Fibroblast of gingiva (primary cell): ENCODE data around the gene SHMT1.
"Not testable (repeated sequence)": the region's sequence is repeated elsewhere in the genome, so short reads cannot be mapped to it uniquely, and the experiment has no call there.

Experiments used
- DNase-seq: peaks from one replicate; pipeline ENCODE4 v3.0.0-alpha.2; 2011; ENCODE audit warnings: low read depth

The SHMT1 gene

DNA sequence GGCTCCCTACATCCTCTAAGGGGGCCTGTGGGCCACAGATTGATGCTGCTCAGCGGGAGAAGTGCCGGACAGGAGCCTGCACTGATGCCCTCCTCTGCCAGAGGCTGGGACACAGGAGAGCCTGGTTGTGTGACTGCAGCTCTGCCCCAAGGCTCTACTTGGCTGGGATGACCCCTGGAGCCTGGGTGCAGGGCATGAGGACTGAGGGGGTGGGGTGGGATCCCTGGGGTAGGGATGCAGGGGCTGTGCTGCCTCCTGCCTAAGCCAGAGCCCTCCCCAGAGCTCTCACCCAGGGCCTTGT is 14.8 kb upstream of the SHMT1 start:
- no peak for DNase-seq

- DNase-seq = peak; percentile 18
Observed at GRCh38 chr17:18377437-18378204, 14.3 kb upstream of the SHMT1 start, which contains the start of gene EVPLL. Gene EVPLL, plus strand, starts transcription at chr17:18377778. Its CDS starts 3,160 bp downstream, at chr17:18380938.

GRCh38 chr17:18374216-18374615 is 10.9 kb upstream of the SHMT1 start:
- DNase-seq = no peak

DNA sequence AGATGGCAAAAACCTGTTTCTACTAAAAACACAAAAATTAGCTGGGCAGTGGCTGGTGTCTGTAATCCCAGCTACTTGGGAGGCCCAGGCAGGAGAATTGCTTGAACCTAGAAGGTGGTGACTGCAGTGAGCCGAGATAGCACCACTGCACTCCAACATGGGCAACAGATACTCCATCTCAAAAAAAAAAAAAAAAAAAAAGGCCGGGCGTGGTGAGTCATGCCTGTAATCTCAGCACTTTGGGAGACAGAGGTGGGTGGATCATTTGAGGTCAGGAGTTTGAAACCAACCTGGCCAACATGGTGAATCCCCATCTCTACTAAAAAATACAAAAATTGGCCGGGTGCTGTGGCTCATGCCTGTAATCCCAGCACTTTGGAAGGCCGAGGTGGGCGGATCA is 9.8 kb upstream of the SHMT1 start:
- DNase-seq = not testable (repeated sequence)

- DNase-seq = no peak
Observed at GRCh38 chr17:18371455-18371854, 8.1 kb upstream of the SHMT1 start.

- no peak for DNase-seq
Observed at GRCh38 chr17:18370761-18371160, 7.4 kb upstream of the SHMT1 start.

DNA sequence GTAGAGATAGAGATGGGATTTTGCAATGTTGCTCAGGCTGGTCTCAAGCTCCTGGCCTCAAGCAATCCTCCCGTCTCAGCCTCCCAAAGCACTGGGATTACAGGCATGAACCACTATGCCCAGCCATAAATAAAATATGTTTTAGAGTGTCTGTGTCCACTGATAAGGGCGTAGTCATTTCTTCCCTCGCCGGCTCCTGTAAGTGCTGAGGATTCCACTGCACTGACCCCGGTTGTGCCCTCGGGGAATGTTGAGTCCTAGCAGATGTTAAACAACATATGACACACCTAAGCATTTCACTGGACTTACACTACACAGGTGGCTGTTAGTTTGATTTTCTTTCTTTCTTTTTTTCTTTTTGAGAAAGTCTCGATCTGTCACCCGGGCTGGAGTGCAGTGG is 5.6 kb upstream of the SHMT1 start:
- DNase-seq = no peak

GRCh38 chr17:18364166-18364565 is 816 bp upstream of the SHMT1 start:
- DNase-seq = no peak

GRCh38 chr17:18362698-18363100 is 651 bp downstream of the SHMT1 start:
- peak; percentile 83 for DNase-seq

- no peak for DNase-seq
Observed at GRCh38 chr17:18361837-18362697, 1.3 kb downstream of the SHMT1 start.

GRCh38 chr17:18360518-18360917 is 2.8 kb downstream of the SHMT1 start:
- no peak for DNase-seq

- peak; percentile 84 for DNase-seq
Observed at GRCh38 chr17:18356624-18357023, 6.7 kb downstream of the SHMT1 start.

GRCh38 chr17:18353541-18353940 is 9.8 kb downstream of the SHMT1 start:
- no peak for DNase-seq

GRCh38 chr17:18344021-18344420 is 19.3 kb downstream of the SHMT1 start:
- no peak for DNase-seq

DNA sequence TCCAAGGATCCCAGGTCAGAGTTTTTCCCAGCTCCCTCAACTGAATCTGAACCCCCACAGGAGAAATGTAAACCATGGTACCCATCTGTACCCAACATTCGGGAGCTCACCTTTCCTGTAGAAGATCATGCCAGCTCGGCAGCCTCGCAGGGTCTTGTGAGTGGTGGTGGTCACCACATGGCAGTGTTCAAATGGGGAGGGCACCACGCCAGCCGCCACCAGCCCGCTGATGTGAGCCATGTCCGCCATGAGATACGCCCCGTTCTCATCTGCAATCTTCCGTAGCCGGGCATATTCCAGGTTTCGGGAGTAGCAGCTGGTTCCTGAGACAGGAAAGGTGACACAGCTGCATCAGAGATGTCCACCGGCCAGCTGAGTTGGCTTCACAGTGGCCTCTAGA is 23.4 kb downstream of the SHMT1 start:
- no peak for DNase-seq

DNA sequence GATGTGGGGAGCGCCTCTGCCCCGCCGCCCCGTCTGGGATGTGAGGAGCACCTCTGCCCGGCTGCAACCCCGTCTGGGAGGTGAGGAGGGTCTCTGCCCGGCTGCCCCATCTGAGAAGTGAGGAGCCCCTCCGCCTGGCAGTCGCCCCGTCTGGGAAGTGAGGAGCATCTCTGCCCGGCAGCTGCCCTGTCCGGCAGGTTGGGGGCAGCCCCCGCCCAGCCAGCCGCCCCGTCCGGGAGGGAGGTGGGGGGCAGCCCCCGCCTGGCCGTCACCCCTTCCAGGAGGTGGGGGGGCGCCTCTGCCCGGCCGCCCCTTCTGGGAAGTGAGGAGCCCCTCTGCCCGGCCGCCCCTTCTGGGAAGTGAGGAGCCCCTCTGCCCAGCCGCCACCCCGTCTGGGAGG is 25.2 kb downstream of the SHMT1 start:
- not testable (repeated sequence) for DNase-seq

DNA sequence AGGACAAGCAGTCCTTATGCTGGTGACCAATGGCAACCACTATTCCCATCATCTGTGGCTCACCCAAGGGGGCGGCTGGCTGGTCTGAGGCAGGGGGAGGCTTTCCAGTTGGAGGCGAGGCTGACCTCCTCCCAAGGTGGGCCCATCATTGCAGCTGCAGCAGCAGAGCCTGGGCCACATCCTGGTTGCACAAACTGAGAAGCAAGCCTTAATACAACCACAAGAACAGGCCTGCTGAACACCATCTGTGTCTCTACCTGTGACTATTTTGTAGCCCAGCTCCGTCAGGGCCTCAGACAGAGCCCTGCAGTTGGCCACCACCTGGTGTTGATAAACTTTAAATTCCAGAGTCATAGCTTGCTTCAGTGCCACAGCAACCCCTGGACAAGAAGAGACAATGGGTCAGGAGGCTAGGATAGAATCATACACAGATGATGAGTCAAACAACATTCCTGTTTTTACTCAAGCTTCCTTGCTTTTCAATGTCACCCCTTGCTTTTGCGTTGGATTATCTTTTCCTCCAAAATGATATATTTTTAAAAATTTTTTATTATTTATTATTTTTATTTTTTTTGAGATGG is 30.4 kb downstream of the SHMT1 start:
- DNase-seq = no peak

DNA sequence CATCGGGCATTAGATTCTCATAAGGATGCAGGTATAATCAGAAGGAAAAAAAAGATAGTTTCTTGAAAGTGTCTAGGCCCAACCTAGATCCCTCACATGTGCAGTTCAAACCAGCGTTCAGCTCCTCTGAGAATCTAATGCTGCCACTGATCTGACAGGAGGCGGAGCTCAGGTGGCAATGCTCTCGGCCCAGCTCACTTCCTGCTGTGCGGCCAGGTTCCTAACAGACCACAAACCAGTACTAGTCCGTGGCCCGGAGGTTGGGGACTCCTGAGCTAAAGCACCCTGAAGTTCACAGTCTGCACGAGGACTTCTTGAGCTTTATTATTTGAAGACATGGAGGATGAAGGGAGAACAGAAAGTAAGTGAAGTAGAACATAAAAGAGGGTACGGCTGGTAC is 31.5 kb downstream of the SHMT1 start:
- no peak for DNase-seq

DNA sequence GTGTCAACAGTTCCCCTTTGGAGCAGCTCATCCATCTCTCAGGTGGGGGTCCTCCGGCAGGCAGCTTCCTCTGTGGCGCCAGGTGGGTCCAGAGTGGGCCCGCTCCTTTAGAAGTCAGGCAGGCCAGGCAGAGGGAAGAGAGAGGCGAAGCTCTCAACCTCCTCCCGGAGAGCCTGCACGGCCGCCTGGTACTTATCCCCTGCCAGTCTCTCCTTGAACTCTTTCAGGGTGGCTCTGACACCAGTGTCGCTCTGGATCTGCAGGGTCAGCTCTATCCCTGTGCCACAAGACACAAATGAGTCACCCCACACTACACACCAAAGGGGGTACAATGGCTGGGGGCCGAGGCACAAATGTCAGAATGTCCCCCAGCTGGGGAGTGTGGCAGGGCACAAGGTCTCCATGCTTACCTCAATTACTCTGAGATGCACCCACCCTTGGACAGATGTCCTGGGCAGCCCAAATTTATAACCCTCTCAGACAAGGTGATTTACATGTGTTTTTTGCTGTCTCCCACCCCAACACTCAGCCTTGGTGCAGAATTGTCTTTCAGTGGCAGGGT is 34.6 kb downstream of the SHMT1 start:
- DNase-seq = no peak

DNA sequence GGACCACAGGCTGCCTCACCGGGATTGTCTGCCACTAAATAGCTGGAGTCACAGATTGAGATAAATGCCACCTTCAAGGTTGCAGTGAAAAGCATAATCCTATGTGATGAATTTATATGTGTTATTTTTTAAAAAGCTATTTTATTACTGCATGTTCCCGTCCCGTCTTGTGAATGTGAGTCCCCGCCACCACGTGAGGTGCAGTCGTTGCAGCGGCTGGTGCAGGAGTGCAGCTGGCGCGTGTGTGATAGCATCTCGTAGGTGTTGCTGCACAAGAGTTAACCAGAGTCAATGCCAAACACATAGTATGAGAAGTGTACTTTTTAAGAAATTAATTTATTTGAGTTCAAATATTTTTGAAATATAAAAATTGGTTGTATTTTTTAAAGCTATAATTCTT is 35.8 kb downstream of the SHMT1 start:
- no peak for DNase-seq

DNA sequence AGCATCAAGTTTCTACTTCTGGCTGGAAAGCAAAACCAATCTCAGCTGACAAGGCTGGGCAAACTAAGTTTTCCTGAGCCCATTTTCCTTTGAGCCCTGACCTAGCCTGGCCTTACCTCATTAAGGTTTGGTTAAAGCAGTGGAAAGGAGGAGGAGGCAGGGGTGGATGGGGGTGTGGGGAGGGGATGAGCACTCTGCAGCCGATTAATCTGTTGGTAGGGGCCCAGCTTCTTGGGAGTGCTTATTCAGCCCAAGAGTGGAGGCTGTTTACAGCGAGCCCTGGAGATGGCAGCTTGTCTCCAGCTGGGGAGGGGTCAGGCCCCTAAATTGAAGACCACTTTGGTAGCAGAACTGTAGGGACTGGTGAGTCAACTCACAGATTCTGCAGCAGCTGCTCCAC is 36.3 kb downstream of the SHMT1 start:
- no peak for DNase-seq

GRCh38 chr17:18326572-18326971 is 36.8 kb downstream of the SHMT1 start:
- DNase-seq = no peak

- DNase-seq = no peak
Observed at GRCh38 chr17:18326039-18326438, 37.3 kb downstream of the SHMT1 start.
